ENCODE measurements around the gene BRSK2. TPM values are rescaled to one million over a fixed set of nuclear protein-coding genes. Genes with fewer than 3 reads are reported as not detected.
"Not testable (repeated sequence)": the region's sequence is repeated elsewhere in the genome, so short reads cannot be mapped to it uniquely, and the experiment has no call there.

BRSK2 gene
- total RNA-seq, 2 experiments from 2014 or later, result 0.96 to 1.2 TPM

GRCh38 chr11:1409108-1409851 lies 19.5 kb downstream of the BRSK2 start:
- no peaks in the 10 kb centered on the region for H3K27me3 Mint-ChIP-seq
- ATAC-seq (no peak), DNase-seq (no peak)
- POLR2A ChIA-PET, result no interaction called here
- no peak overlapping the region for H3K4me3 Mint-ChIP-seq
- CTCF ChIA-PET, result interaction anchor here (0.6 kb wide), 1 partner anchor 710 kb away, joined by 3 read pairs; no protein-coding TSS in a partner anchor
- intact Hi-C loops (cut with DNase I, micrococcal nuclease), result no loop called here
- H3K9me3 Mint-ChIP-seq (ENCODE audit: low read depth), result no peaks in the 10 kb centered on the region
- H3K27ac Mint-ChIP-seq, result no peak overlapping the region
- no peaks in the 10 kb centered on the region for H3K36me3 Mint-ChIP-seq (ENCODE audit: low read depth)
- no peaks in the 10 kb centered on the region for H3K4me1 Mint-ChIP-seq

GRCh38 chr11:1409852-1410125 lies 20.1 kb downstream of the BRSK2 start:
- H3K27ac Mint-ChIP-seq; H3K36me3 Mint-ChIP-seq (ENCODE audit: low read depth); DNase-seq; ATAC-seq; H3K9me3 Mint-ChIP-seq (ENCODE audit: low read depth); H3K4me1 Mint-ChIP-seq; H3K27me3 Mint-ChIP-seq; POLR2A ChIA-PET; H3K4me3 Mint-ChIP-seq: not testable (repeated sequence)
- CTCF ChIA-PET, result interaction anchor here (0.6 kb wide), 1 partner anchor 711 kb away, joined by 3 read pairs; no protein-coding TSS in a partner anchor
- intact Hi-C loops (cut with DNase I, micrococcal nuclease), result loop anchor here in 1 of 2 experiments (10.0 kb wide), 1 partner anchor 205 kb away; no protein-coding TSS in a partner anchor

GRCh38 chr11:1410366-1411291 lies 20.9 kb downstream of the BRSK2 start:
- DNase-seq (no peak), ATAC-seq (no peak)
- intact Hi-C loops (cut with DNase I, micrococcal nuclease), result loop anchor here in 1 of 2 experiments (10.0 kb wide), 1 partner anchor 206 kb away; no protein-coding TSS in a partner anchor
- no peaks in the 10 kb centered on the region for H3K4me1 Mint-ChIP-seq
- H3K27ac Mint-ChIP-seq, result no peak overlapping the region
- no peaks in the 10 kb centered on the region for H3K9me3 Mint-ChIP-seq (ENCODE audit: low read depth)
- no peaks in the 10 kb centered on the region for H3K36me3 Mint-ChIP-seq (ENCODE audit: low read depth)
- H3K4me3 Mint-ChIP-seq, result no peak overlapping the region
- CTCF ChIA-PET, result no interaction called here
- POLR2A ChIA-PET, result no interaction called here
- H3K27me3 Mint-ChIP-seq, result no peaks in the 10 kb centered on the region

- POLR2A ChIA-PET, result no interaction called here
- intact Hi-C loops (cut with DNase I, micrococcal nuclease), result loop anchor here in 1 of 2 experiments (10.0 kb wide), 1 partner anchor 206 kb away; no protein-coding TSS in a partner anchor
- no peaks in the 10 kb centered on the region for H3K4me1 Mint-ChIP-seq
- CTCF ChIA-PET, result no interaction called here
- H3K9me3 Mint-ChIP-seq (ENCODE audit: low read depth), result no peaks in the 10 kb centered on the region
- H3K36me3 Mint-ChIP-seq (ENCODE audit: low read depth), result no peaks in the 10 kb centered on the region
- no peaks in the 10 kb centered on the region for H3K27me3 Mint-ChIP-seq
- no peak for DNase-seq
- no peak for ATAC-seq
- H3K4me3 Mint-ChIP-seq, result no peak overlapping the region
- H3K27ac Mint-ChIP-seq, result no peak overlapping the region
Observed at GRCh38 chr11:1411301-1411700, 21.6 kb downstream of the BRSK2 start.

GRCh38 chr11:1411739-1412138 lies 22.0 kb downstream of the BRSK2 start:
- POLR2A ChIA-PET; ATAC-seq; CTCF ChIA-PET; H3K27ac Mint-ChIP-seq; DNase-seq; H3K4me3 Mint-ChIP-seq; H3K27me3 Mint-ChIP-seq; H3K4me1 Mint-ChIP-seq; H3K36me3 Mint-ChIP-seq (ENCODE audit: low read depth); H3K9me3 Mint-ChIP-seq (ENCODE audit: low read depth): not testable (repeated sequence)
- intact Hi-C loops (cut with DNase I, micrococcal nuclease), result loop anchor here in 1 of 2 experiments (10.0 kb wide), 1 partner anchor 207 kb away; no protein-coding TSS in a partner anchor

GRCh38 chr11:1412377-1413095 lies 22.8 kb downstream of the BRSK2 start:
- H3K4me1 Mint-ChIP-seq, result no peaks in the 10 kb centered on the region
- peaks cover 6% of the 10 kb centered on the region for H3K9me3 Mint-ChIP-seq (ENCODE audit: low read depth)
- CTCF ChIA-PET, result no interaction called here
- no peak for ATAC-seq
- no peaks in the 10 kb centered on the region for H3K27me3 Mint-ChIP-seq
- DNase-seq, result no peak
- no peak overlapping the region for H3K4me3 Mint-ChIP-seq
- intact Hi-C loops (cut with DNase I, micrococcal nuclease), result loop anchor here in 1 of 2 experiments (10.0 kb wide), 1 partner anchor 208 kb away; no protein-coding TSS in a partner anchor
- H3K36me3 Mint-ChIP-seq (ENCODE audit: low read depth), result peaks cover 4% of the 10 kb centered on the region
- POLR2A ChIA-PET, result no interaction called here
- no peak overlapping the region for H3K27ac Mint-ChIP-seq

GRCh38 chr11:1414650-1415049 lies 24.9 kb downstream of the BRSK2 start:
- H3K9me3 Mint-ChIP-seq (ENCODE audit: low read depth), result peaks cover 14% of the 10 kb centered on the region
- ChIA-PET CTCF (no interaction called here), POLR2A (no interaction called here)
- no peak overlapping the region for H3K4me3 Mint-ChIP-seq
- no peak overlapping the region for H3K27ac Mint-ChIP-seq
- H3K27me3 Mint-ChIP-seq, result no peaks in the 10 kb centered on the region
- intact Hi-C loops (cut with DNase I, micrococcal nuclease), result loop anchor here in 1 of 2 experiments (10.0 kb wide), 1 partner anchor 210 kb away; no protein-coding TSS in a partner anchor
- peaks cover 4% of the 10 kb centered on the region for H3K36me3 Mint-ChIP-seq (ENCODE audit: low read depth)
- ATAC-seq (no peak), DNase-seq (no peak)
- H3K4me1 Mint-ChIP-seq, result no peaks in the 10 kb centered on the region

- no peak for ATAC-seq
- Mint-ChIP-seq H3K4me3 (no peak overlapping the region), H3K36me3 (ENCODE audit: low read depth) (peaks cover 4% of the 10 kb centered on the region), H3K4me1 (no peaks in the 10 kb centered on the region), H3K9me3 (ENCODE audit: low read depth) (peaks cover 14% of the 10 kb centered on the region), H3K27me3 (no peaks in the 10 kb centered on the region), H3K27ac (no peak overlapping the region)
- ChIA-PET CTCF (no interaction called here), POLR2A (no interaction called here)
- intact Hi-C loops (cut with DNase I, micrococcal nuclease), result loop anchor here in 1 of 2 experiments (10.0 kb wide), 1 partner anchor 211 kb away; no protein-coding TSS in a partner anchor
- no peak for DNase-seq
Observed at GRCh38 chr11:1415631-1416030, 25.9 kb downstream of the BRSK2 start.

- ATAC-seq; POLR2A ChIA-PET; CTCF ChIA-PET; H3K36me3 Mint-ChIP-seq (ENCODE audit: low read depth); H3K4me1 Mint-ChIP-seq; H3K27ac Mint-ChIP-seq; H3K27me3 Mint-ChIP-seq; DNase-seq; H3K4me3 Mint-ChIP-seq: not testable (repeated sequence)
- intact Hi-C loops (cut with DNase I, micrococcal nuclease), result loop anchor here in 1 of 2 experiments (10.0 kb wide), 1 partner anchor 213 kb away; no protein-coding TSS in a partner anchor
- H3K9me3 Mint-ChIP-seq (ENCODE audit: low read depth), result peaks cover 14% of the 10 kb centered on the region
Observed at GRCh38 chr11:1418192-1418795, 28.6 kb downstream of the BRSK2 start.

- Mint-ChIP-seq H3K4me3 (no peak overlapping the region), H3K27ac (no peak overlapping the region), H3K36me3 (ENCODE audit: low read depth) (peaks cover 4% of the 10 kb centered on the region), H3K4me1 (no peaks in the 10 kb centered on the region), H3K9me3 (ENCODE audit: low read depth) (peaks cover 14% of the 10 kb centered on the region), H3K27me3 (no peaks in the 10 kb centered on the region)
- intact Hi-C loops (cut with DNase I, micrococcal nuclease), result loop anchor here in 1 of 2 experiments (10.0 kb wide), 1 partner anchor 215 kb away; no protein-coding TSS in a partner anchor
- POLR2A ChIA-PET, result interaction anchor here (0.7 kb wide), 1 partner anchor 111 kb away, joined by 5 read pairs; the partner anchor contains the start of gene TOLLIP
- DNase-seq, result no peak
- ATAC-seq, result no peak
- CTCF ChIA-PET, result interaction anchor here (1.0 kb wide), 1 partner anchor 43 kb away, joined by 3 read pairs; no protein-coding TSS in a partner anchor
Observed at GRCh38 chr11:1419811-1420210, 30.1 kb downstream of the BRSK2 start.

GRCh38 chr11:1421291-1421690 lies 31.6 kb downstream of the BRSK2 start:
- intact Hi-C loops (cut with DNase I, micrococcal nuclease), result no loop called here
- Mint-ChIP-seq H3K27me3 (no peaks in the 10 kb centered on the region), H3K4me1 (no peaks in the 10 kb centered on the region), H3K36me3 (ENCODE audit: low read depth) (peaks cover 4% of the 10 kb centered on the region), H3K4me3 (no peak overlapping the region), H3K27ac (no peak overlapping the region), H3K9me3 (ENCODE audit: low read depth) (peaks cover 14% of the 10 kb centered on the region)
- no peak for ATAC-seq
- POLR2A ChIA-PET, result no interaction called here
- CTCF ChIA-PET, result no interaction called here
- no peak for DNase-seq
